ENCODE results near the gene DCX.

DNA sequence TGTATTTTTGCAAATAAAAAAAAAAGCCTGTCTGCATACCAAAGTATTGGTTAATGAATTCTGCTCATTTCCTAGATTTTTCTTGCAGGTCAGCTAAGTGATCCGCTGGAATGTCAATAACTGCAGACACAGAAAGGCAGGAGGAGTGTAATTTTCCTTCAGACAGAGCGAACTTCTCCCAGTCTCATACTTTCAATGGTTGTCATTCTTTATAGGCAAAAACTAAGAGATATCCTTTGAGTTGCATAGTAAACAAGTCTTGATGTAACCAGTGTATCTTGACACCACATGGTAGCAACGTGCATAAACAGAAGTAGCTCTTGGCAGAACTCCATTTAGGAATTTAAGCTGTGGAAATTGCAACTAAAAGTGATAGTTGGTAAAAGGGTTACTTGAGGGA, 149.9 kb downstream of the DCX start:
- TF ChIP-seq, protein P1, sequence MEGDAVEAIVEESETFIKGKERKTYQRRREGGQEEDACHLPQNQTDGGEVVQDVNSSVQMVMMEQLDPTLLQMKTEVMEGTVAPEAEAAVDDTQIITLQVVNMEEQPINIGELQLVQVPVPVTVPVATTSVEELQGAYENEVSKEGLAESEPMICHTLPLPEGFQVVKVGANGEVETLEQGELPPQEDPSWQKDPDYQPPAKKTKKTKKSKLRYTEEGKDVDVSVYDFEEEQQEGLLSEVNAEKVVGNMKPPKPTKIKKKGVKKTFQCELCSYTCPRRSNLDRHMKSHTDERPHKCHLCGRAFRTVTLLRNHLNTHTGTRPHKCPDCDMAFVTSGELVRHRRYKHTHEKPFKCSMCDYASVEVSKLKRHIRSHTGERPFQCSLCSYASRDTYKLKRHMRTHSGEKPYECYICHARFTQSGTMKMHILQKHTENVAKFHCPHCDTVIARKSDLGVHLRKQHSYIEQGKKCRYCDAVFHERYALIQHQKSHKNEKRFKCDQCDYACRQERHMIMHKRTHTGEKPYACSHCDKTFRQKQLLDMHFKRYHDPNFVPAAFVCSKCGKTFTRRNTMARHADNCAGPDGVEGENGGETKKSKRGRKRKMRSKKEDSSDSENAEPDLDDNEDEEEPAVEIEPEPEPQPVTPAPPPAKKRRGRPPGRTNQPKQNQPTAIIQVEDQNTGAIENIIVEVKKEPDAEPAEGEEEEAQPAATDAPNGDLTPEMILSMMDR (conservative IDR thresholded peaks at IDR 0.05; ENCODE audit: low read depth in 2 of 2) = no peak
- TF ChIP-seq, protein P2, sequence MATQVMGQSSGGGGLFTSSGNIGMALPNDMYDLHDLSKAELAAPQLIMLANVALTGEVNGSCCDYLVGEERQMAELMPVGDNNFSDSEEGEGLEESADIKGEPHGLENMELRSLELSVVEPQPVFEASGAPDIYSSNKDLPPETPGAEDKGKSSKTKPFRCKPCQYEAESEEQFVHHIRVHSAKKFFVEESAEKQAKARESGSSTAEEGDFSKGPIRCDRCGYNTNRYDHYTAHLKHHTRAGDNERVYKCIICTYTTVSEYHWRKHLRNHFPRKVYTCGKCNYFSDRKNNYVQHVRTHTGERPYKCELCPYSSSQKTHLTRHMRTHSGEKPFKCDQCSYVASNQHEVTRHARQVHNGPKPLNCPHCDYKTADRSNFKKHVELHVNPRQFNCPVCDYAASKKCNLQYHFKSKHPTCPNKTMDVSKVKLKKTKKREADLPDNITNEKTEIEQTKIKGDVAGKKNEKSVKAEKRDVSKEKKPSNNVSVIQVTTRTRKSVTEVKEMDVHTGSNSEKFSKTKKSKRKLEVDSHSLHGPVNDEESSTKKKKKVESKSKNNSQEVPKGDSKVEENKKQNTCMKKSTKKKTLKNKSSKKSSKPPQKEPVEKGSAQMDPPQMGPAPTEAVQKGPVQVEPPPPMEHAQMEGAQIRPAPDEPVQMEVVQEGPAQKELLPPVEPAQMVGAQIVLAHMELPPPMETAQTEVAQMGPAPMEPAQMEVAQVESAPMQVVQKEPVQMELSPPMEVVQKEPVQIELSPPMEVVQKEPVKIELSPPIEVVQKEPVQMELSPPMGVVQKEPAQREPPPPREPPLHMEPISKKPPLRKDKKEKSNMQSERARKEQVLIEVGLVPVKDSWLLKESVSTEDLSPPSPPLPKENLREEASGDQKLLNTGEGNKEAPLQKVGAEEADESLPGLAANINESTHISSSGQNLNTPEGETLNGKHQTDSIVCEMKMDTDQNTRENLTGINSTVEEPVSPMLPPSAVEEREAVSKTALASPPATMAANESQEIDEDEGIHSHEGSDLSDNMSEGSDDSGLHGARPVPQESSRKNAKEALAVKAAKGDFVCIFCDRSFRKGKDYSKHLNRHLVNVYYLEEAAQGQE (IDR thresholded peaks at IDR 0.05; ENCODE audit: unreplicated experiment) = no peak
- no peak for TF ChIP-seq EZH2 (IDR thresholded peaks at IDR 0.05; ENCODE audit: low read depth, unreplicated experiment)
- no peak for TF ChIP-seq EZH2phosphoT487 (IDR thresholded peaks at IDR 0.05; ENCODE audit: unreplicated experiment)
- no peak for TF ChIP-seq POLR2AphosphoS5 (IDR thresholded peaks at IDR 0.05; ENCODE audit: low read depth)
- TF ChIP-seq, protein P3, sequence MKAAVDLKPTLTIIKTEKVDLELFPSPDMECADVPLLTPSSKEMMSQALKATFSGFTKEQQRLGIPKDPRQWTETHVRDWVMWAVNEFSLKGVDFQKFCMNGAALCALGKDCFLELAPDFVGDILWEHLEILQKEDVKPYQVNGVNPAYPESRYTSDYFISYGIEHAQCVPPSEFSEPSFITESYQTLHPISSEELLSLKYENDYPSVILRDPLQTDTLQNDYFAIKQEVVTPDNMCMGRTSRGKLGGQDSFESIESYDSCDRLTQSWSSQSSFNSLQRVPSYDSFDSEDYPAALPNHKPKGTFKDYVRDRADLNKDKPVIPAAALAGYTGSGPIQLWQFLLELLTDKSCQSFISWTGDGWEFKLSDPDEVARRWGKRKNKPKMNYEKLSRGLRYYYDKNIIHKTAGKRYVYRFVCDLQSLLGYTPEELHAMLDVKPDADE (IDR thresholded peaks at IDR 0.05) = no peak
- no peak for TF ChIP-seq JUNB (IDR thresholded peaks at IDR 0.05; ENCODE audit: unreplicated experiment)
- no peak for TF ChIP-seq CREB1 (CRISPR knock-in tag; IDR thresholded peaks at IDR 0.05; ENCODE audit: low read depth)
- no peak for TF ChIP-seq STAT1 (IDR thresholded peaks at IDR 0.05; ENCODE audit: unreplicated experiment)
- no peak for TF ChIP-seq ZNF331 (CRISPR knock-in tag; IDR thresholded peaks at IDR 0.05; ENCODE audit: low read depth)
- TF ChIP-seq, protein P4, sequence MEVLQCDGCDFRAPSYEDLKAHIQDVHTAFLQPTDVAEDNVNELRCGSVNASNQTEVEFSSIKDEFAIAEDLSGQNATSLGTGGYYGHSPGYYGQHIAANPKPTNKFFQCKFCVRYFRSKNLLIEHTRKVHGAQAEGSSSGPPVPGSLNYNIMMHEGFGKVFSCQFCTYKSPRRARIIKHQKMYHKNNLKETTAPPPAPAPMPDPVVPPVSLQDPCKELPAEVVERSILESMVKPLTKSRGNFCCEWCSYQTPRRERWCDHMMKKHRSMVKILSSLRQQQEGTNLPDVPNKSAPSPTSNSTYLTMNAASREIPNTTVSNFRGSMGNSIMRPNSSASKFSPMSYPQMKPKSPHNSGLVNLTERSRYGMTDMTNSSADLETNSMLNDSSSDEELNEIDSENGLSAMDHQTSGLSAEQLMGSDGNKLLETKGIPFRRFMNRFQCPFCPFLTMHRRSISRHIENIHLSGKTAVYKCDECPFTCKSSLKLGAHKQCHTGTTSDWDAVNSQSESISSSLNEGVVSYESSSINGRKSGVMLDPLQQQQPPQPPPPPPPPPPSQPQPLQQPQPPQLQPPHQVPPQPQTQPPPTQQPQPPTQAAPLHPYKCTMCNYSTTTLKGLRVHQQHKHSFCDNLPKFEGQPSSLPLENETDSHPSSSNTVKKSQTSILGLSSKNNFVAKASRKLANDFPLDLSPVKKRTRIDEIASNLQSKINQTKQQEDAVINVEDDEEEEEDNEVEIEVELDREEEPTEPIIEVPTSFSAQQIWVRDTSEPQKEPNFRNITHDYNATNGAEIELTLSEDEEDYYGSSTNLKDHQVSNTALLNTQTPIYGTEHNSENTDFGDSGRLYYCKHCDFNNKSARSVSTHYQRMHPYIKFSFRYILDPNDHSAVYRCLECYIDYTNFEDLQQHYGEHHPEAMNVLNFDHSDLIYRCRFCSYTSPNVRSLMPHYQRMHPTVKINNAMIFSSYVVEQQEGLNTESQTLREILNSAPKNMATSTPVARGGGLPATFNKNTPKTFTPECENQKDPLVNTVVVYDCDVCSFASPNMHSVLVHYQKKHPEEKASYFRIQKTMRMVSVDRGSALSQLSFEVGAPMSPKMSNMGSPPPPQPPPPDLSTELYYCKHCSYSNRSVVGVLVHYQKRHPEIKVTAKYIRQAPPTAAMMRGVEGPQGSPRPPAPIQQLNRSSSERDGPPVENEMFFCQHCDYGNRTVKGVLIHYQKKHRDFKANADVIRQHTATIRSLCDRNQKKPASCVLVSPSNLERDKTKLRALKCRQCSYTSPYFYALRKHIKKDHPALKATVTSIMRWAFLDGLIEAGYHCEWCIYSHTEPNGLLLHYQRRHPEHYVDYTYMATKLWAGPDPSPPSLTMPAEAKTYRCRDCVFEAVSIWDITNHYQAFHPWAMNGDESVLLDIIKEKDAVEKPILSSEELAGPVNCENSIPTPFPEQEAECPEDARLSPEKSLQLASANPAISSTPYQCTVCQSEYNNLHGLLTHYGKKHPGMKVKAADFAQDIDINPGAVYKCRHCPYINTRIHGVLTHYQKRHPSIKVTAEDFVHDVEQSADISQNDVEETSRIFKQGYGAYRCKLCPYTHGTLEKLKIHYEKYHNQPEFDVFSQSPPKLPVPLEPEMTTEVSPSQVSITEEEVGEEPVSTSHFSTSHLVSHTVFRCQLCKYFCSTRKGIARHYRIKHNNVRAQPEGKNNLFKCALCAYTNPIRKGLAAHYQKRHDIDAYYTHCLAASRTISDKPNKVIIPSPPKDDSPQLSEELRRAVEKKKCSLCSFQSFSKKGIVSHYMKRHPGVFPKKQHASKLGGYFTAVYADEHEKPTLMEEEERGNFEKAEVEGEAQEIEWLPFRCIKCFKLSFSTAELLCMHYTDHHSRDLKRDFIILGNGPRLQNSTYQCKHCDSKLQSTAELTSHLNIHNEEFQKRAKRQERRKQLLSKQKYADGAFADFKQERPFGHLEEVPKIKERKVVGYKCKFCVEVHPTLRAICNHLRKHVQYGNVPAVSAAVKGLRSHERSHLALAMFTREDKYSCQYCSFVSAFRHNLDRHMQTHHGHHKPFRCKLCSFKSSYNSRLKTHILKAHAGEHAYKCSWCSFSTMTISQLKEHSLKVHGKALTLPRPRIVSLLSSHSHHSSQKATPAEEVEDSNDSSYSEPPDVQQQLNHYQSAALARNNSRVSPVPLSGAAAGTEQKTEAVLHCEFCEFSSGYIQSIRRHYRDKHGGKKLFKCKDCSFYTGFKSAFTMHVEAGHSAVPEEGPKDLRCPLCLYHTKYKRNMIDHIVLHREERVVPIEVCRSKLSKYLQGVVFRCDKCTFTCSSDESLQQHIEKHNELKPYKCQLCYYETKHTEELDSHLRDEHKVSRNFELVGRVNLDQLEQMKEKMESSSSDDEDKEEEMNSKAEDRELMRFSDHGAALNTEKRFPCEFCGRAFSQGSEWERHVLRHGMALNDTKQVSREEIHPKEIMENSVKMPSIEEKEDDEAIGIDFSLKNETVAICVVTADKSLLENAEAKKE (CRISPR knock-in tag; IDR thresholded peaks at IDR 0.05) = no peak
- no peak for TF ChIP-seq NANOG (IDR thresholded peaks at IDR 0.05; ENCODE audit: borderline replicate concordance)

Data from GM23338 (cell line).